GM23338 (cell line): ENCODE results near the gene VN1R5. TPM values are rescaled to one million over a fixed set of nuclear protein-coding genes. Genes with fewer than 3 reads are reported as not detected.

Experiments
- ATAC-seq: fragments of 200-7000 bp; cut with Tn5 transposase; 3 replicates; pipeline ENCODE4 v1.9.1; 2020
- DNase-seq: peaks from one replicate; pipeline ENCODE4 v3.0.0-alpha.2; 2015; ENCODE audit warnings: low spot score
- H2AFZ ChIP-seq: fragments of 200-600 bp; sonication (generic); 2 replicates; pipeline ENCODE4 v1.8.0; 2016; ENCODE audit warnings: antibody characterized with exemption, mild to moderate bottlenecking, moderate library complexity
- H3F3A ChIP-seq: fragments of 200-600 bp; sonication (generic); replicated peaks from 2 replicates; pipeline ENCODE4 v1.8.0; 2017; ENCODE audit warnings: antibody characterized with exemption, mixed run types, low read depth
- H3K27ac ChIP-seq: fragments of 200-600 bp; sonication (generic); 2 replicates; pipeline ENCODE4 v1.6.1; 2016; ENCODE audit warnings: low read depth
- H3K27me3 ChIP-seq: fragments of 200-600 bp; sonication (generic); 2 replicates; pipeline ENCODE4 v1.8.0; 2016; ENCODE audit warnings: mild to moderate bottlenecking, mixed run types, moderate library complexity; ENCODE audit not compliant: insufficient read depth
- H3K36me3 ChIP-seq: fragments of 200-600 bp; sonication (generic); 2 replicates; pipeline ENCODE4 v1.8.0; 2016; ENCODE audit warnings: mild to moderate bottlenecking; ENCODE audit not compliant: insufficient read depth
- H3K4me1 ChIP-seq: fragments of 200-600 bp; sonication (generic); 2 replicates; pipeline ENCODE4 v1.8.0; 2016; ENCODE audit warnings: mild to moderate bottlenecking, moderate library complexity; ENCODE audit not compliant: insufficient read depth
- H3K4me2 ChIP-seq: fragments of 200-600 bp; sonication (generic); 2 replicates; pipeline ENCODE4 v1.7.1; 2017; ENCODE audit warnings: mixed run types
- H3K4me3 ChIP-seq: fragments of 200-600 bp; sonication (generic); 2 replicates; pipeline ENCODE4 v1.6.1; 2016; ENCODE audit warnings: mixed run types
- H3K79me2 ChIP-seq: fragments of 200-600 bp; sonication (generic); replicated peaks from 2 replicates; pipeline ENCODE4 v1.8.0; 2017; ENCODE audit warnings: mild to moderate bottlenecking; ENCODE audit not compliant: insufficient read depth
- H3K9me2 ChIP-seq: fragments of 200-600 bp; sonication (generic); 2 replicates; pipeline ENCODE4 v1.8.0; 2017; ENCODE audit not compliant: insufficient read depth
- H4K20me1 ChIP-seq: fragments of 200-600 bp; sonication (generic); replicated peaks from 2 replicates; pipeline ENCODE4 v1.8.0; 2017; ENCODE audit warnings: mild to moderate bottlenecking; ENCODE audit not compliant: insufficient read depth
- H3K27ac Mint-ChIP-seq: 2 replicates; pipeline ENCODE4 v1.8.0; 2020; ENCODE audit warnings: inconsistent platforms, mild to moderate bottlenecking, moderate library complexity, mixed read lengths
- H3K27me3 Mint-ChIP-seq: 3 replicates; pipeline ENCODE4 v1.8.0; 2022; ENCODE audit warnings: low read depth, mild to moderate bottlenecking, moderate library complexity, mixed read lengths, inconsistent platforms; ENCODE audit not compliant: insufficient read depth, poor library complexity
- H3K36me3 Mint-ChIP-seq: 3 replicates; pipeline ENCODE4 v1.8.0; 2021; ENCODE audit warnings: low read depth, mild to moderate bottlenecking, inconsistent platforms, moderate library complexity, mixed read lengths
- H3K4me1 Mint-ChIP-seq: 3 replicates; pipeline ENCODE4 v1.8.0; 2020; ENCODE audit warnings: mild to moderate bottlenecking, inconsistent platforms, mixed read lengths
- H3K4me3 Mint-ChIP-seq: 3 replicates; pipeline ENCODE4 v1.8.0; 2021; ENCODE audit warnings: moderate library complexity, mild to moderate bottlenecking, inconsistent platforms, mixed read lengths
- H3K9me3 Mint-ChIP-seq: 3 replicates; pipeline ENCODE4 v1.8.0; 2020; ENCODE audit warnings: moderate library complexity, mild to moderate bottlenecking, inconsistent platforms, mixed read lengths
- CREB1 ChIP-seq: fragments of 250-450 bp; sonication (Bioruptor Pico); IDR thresholded peaks from 2 replicates; pipeline ENCODE4 v1.5.0; 2020; ENCODE audit warnings: low read depth, mild to moderate bottlenecking, moderate library complexity
- EZH2 ChIP-seq: fragments of 200-600 bp; sonication (generic); IDR thresholded peaks from one replicate; pipeline ENCODE4 v1.8.0; 2017; ENCODE audit warnings: antibody characterized with exemption, mild to moderate bottlenecking, low read depth; ENCODE audit not compliant: unreplicated experiment
- JUNB ChIP-seq: IDR thresholded peaks from one replicate; pipeline ENCODE4 v1.6.1; 2016; ENCODE audit warnings: antibody characterized with exemption; ENCODE audit not compliant: unreplicated experiment
- REST ChIP-seq: IDR thresholded peaks from one replicate; pipeline ENCODE4 v1.6.1; 2018; ENCODE audit warnings: antibody characterized with exemption; ENCODE audit not compliant: unreplicated experiment
- ZNF331 ChIP-seq: fragments of 250-450 bp; sonication (Bioruptor Pico); IDR thresholded peaks from 2 replicates; pipeline ENCODE4 v1.5.0; 2020; ENCODE audit warnings: low read depth, mild to moderate bottlenecking, moderate library complexity
- ZNF462 ChIP-seq: fragments of 250-450 bp; sonication (Bioruptor Pico); IDR thresholded peaks from 2 replicates; pipeline ENCODE4 v1.5.0; 2020; ENCODE audit warnings: mild to moderate bottlenecking, moderate library complexity
- polyA plus RNA-seq: library from polyadenylated mRNA; unstranded; fragments of >200 nt; fragmentation: Nextera tagmentation; extraction: Ambion mirVana; gene quantifications from 2 replicates; pipeline ENCODE4 v1.2.1, GENCODE V29; 2016
- total RNA-seq: library from RNA; depleted of rRNA; stranded (reverse); fragments of >200 nt; shearing (Covaris generic); gene quantifications from 2 replicates; pipeline ENCODE4 v1.2.3, GENCODE V29; 2014

The VN1R5 gene
- total and polyA plus RNA-seq, 2 experiments from 2014 or later = not detected

GRCh38 chr1:247298701-247299100, 42.8 kb downstream of the VN1R5 start:
- H3K36me3 Mint-ChIP-seq = peaks cover 74% of the 10 kb centered on the region
- H3K4me2 ChIP-seq = peak overlapping the region; percentile 64

More at GRCh38 chr1:247298701-247299100, 42.8 kb downstream of the VN1R5 start:
- DNase-seq (no peak), ATAC-seq (peak; percentile 11)
- Histone ChIP-seq H3K27ac (peak overlapping the region; percentile 83; the same call in 1 of the 2 replicates), H3F3A (peaks cover 7% of the 10 kb centered on the region), H3K4me3 (peak overlapping the region; percentile 31; the same call in 1 of the 2 replicates), H2AFZ (no peak overlapping the region), H3K9me2 (peaks cover 14% of the 10 kb centered on the region; the same call in 1 of the 2 replicates), H3K36me3 (peaks cover 15% of the 10 kb centered on the region), H3K79me2 (no peaks in the 10 kb centered on the region), H3K27me3 (no peaks in the 10 kb centered on the region), H3K4me1 (peaks cover 56% of the 10 kb centered on the region), H4K20me1 (no peaks in the 10 kb centered on the region)
- H3K27ac Mint-ChIP-seq = peak overlapping the region; percentile 69; the same call in 1 of the 2 replicates
- H3K27me3 Mint-ChIP-seq = peaks cover 7% of the 10 kb centered on the region
- TF ChIP-seq ZNF462 (CRISPR knock-in tag) (no peak), CREB1 (CRISPR knock-in tag) (no peak), ZNF331 (CRISPR knock-in tag) (no peak), EZH2 (no peak), JUNB (peak; percentile 15), REST (no peak)
- no peaks in the 10 kb centered on the region for H3K9me3 Mint-ChIP-seq
- H3K4me3 Mint-ChIP-seq = peak overlapping the region; percentile 28; the same call in 1 of the 3 replicates
- peaks cover 62% of the 10 kb centered on the region for H3K4me1 Mint-ChIP-seq
